HG03432 (cell line): ENCODE measurements around the gene LAGE3.

Experiments
- ATAC-seq: cut with Tn5 transposase; IDR thresholded peaks from one replicate; pipeline ENCODE4 v1.9.1; 2021; ENCODE audit warnings: mild to moderate bottlenecking, moderate library complexity; ENCODE audit not compliant: unreplicated experiment

The LAGE3 gene

DNA sequence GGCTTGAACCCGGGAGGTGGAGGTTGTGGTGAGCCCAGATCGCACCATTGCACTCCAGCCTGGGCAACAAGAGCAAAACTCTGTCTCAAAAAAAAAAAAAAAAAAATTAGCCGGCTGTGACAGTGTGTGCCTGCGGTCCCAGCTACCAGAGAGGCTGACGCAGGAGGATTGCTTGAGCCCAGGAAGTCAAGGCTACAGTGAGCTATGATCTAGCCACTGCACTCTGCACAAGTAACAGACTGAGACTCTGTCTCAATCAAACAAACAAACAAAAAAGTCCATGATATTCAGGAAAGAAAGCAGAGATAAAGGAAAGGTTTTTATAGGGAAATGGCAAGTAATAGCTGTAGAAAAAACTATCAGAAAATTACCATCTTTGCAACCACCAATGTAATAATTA is 2.1 kb upstream of the LAGE3 start:
- ATAC-seq, result no peak

- no peak for ATAC-seq
Measured at GRCh38 chrX:154477891-154478477, 1.1 kb downstream of the LAGE3 start.

- ATAC-seq, result no peak
Measured at GRCh38 chrX:154476821-154477220, 2.3 kb downstream of the LAGE3 start.

- ATAC-seq, result no peak
Measured at GRCh38 chrX:154473683-154474082, 5.4 kb downstream of the LAGE3 start.

GRCh38 chrX:154472685-154473632 is 6.1 kb downstream of the LAGE3 start:
- no peak for ATAC-seq

GRCh38 chrX:154471839-154472684 is 7.0 kb downstream of the LAGE3 start:
- no peak for ATAC-seq

- no peak for ATAC-seq
Measured at GRCh38 chrX:154470914-154471568, 8.0 kb downstream of the LAGE3 start.

- ATAC-seq, result no peak
Measured at GRCh38 chrX:154470434-154470833, 8.6 kb downstream of the LAGE3 start.

- ATAC-seq, result no peak
Measured at GRCh38 chrX:154469880-154470279, 9.2 kb downstream of the LAGE3 start.

DNA sequence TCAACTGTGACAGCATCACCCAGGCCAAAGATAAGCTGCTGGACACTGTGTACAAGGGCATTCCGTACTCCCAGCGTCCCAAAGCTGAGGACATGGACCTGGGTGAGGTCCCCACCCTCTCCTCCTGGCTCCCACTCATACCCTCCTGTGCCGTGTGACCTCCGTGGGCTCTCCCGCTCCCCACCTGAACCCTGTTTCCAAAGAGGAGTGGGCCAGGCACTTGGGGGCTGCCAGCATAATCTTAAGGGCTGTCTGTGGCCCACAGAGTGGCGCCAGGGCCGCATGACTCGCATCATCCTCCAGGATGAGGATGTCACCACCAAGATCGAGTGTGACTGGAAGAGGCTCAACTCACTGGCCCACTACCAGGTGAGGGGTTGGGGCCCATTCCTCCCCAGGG is 10.0 kb downstream of the LAGE3 start:
- no peak for ATAC-seq

GRCh38 chrX:154468217-154468616 is 10.9 kb downstream of the LAGE3 start:
- ATAC-seq, result no peak

DNA sequence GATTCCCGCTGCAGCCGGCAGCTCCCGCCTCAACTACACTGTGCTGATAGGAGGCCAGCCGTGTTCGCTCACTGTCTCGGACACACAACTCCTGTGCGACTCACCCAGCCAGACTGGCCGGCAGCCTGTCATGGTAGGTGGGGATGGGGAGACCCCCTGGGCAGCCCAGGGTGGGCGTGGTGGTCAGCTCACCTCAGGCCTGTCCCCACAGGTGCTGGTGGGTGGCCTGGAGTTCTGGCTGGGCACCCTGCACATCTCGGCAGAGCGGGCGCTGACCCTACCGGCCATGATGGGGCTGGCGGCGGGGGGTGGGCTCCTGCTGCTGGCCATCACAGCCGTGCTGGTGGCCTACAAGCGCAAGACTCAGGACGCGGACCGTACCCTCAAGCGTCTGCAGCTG is 11.5 kb downstream of the LAGE3 start:
- ATAC-seq, result no peak

DNA sequence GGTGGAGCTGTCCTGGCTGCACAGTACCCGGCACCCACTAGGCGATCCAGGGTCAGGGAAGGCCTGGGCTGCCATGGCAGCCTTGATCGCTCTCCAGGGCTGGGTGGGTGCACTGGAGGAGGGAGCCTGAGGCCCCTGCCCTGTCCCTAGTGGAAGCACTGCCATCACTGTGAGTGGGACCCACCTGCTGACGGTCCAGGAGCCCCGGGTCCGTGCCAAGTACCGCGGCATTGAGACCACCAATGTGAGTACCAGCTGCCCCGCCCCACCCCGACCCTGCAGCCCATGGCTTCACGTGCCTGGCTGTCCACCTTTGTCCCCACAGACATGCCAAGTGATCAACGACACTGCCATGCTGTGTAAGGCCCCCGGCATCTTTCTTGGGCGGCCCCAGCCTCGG is 12.2 kb downstream of the LAGE3 start:
- no peak for ATAC-seq

DNA sequence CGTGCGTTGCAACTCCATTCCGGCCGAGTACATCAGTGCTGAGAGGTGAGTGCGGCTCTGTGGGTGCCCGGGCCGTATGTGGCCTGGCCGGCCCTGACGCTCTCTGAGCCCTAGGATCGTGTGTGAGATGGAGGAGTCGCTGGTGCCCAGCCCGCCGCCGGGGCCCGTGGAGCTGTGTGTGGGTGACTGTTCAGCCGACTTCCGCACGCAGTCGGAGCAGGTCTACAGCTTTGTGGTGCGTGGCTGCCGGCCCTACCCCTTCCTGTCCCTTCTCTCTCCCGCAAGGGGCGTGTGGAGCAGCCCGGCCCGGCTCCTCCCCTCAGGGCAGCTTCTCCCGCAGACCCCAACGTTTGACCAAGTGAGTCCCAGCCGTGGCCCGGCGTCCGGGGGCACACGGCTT is 13.0 kb downstream of the LAGE3 start:
- ATAC-seq, result no peak

- no peak for ATAC-seq
Measured at GRCh38 chrX:154465601-154466000, 13.5 kb downstream of the LAGE3 start.

- no peak for ATAC-seq
Measured at GRCh38 chrX:154464806-154465365, 14.2 kb downstream of the LAGE3 start.

GRCh38 chrX:154463611-154464220 is 15.4 kb downstream of the LAGE3 start:
- ATAC-seq, result no peak

- no peak for ATAC-seq
Measured at GRCh38 chrX:154462396-154462795, 16.7 kb downstream of the LAGE3 start.

DNA sequence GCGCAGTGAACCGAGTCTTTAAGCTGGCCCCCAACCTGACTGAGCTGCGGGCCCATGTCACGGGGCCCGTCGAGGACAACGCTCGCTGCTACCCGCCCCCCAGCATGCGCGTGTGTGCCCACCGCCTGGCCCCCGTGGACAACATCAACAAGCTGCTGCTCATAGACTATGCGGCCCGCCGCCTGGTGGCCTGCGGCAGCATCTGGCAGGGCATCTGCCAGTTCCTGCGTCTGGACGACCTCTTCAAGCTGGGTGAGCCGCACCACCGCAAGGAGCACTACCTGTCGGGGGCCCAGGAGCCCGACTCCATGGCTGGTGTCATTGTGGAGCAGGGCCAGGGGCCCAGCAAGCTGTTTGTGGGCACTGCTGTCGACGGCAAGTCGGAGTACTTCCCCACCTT is 18.8 kb downstream of the LAGE3 start:
- no peak for ATAC-seq

DNA sequence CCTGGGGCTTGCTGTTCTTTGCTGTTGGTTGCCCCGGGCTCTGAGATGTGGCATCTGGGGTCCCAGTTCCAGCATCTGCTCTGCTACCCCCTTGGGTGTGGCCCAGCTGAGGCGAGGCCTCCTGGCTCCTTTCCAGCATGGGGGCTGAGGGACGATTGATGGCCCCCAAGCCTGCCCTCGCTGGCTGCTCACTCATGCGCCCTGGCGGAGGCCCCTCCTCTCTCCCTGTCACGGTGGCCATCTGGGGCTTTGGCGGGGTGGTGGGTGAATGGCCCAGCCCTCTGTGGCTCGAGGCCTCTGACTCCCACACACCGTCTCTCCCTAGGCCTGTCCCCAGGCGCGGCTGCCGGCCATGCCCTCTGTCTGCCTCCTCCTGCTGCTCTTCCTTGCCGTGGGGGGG is 19.2 kb downstream of the LAGE3 start:
- ATAC-seq, result no peak
